Measurements from ENCODE around the gene SFXN3.

The SFXN3 gene

GRCh38 chr10:101061624-101062231 lies 30.7 kb downstream of the SFXN3 start, which contains the start of gene KAZALD1:
Gene KAZALD1 (plus strand): TSS chr10:101061989. CDS start chr10:101062593, 604 bp downstream.
- peak within 1 kb of the TSS; percentile 78 for H3K9ac ChIP-seq (ENCODE audit: low read depth, low read length)
- peak within 1 kb of the TSS; percentile 92 for H3K27ac ChIP-seq (ENCODE audit: low read depth, low read length)
- no peaks in the 10 kb centered on the region for H3K9me3 ChIP-seq (ENCODE audit: control insufficient read depth, insufficient read depth, low read length)
- H3K4me1 ChIP-seq (ENCODE audit: control insufficient read depth, insufficient read depth, low read length) = peaks cover 31% of the 10 kb centered on the region
- 0 out of 2 replicates have a peak, but pooled peaks cover 4% of the 10 kb centered on the region for H3K36me3 ChIP-seq (ENCODE audit: control insufficient read depth, insufficient read depth, low read length)
- H3K27me3 ChIP-seq (ENCODE audit: control insufficient read depth, insufficient read depth, low read length) = peaks cover 57% of the 10 kb centered on the region
- peak within 1 kb of the TSS; percentile 96 for H3K4me3 ChIP-seq (ENCODE audit: low read depth, low read length)

GRCh38 chr10:101062232-101063049 lies 31.4 kb downstream of the SFXN3 start:
- Histone ChIP-seq H3K27me3 (ENCODE audit: control insufficient read depth, insufficient read depth, low read length) (peaks cover 64% of the 10 kb centered on the region), H3K27ac (ENCODE audit: low read depth, low read length) (no peak overlapping the region), H3K36me3 (ENCODE audit: control insufficient read depth, insufficient read depth, low read length) (no peaks in the 10 kb centered on the region), H3K9me3 (ENCODE audit: control insufficient read depth, insufficient read depth, low read length) (no peaks in the 10 kb centered on the region), H3K4me3 (ENCODE audit: low read depth, low read length) (peak overlapping the region; percentile 96), H3K9ac (ENCODE audit: low read depth, low read length) (no peak overlapping the region), H3K4me1 (ENCODE audit: control insufficient read depth, insufficient read depth, low read length) (peaks cover 31% of the 10 kb centered on the region)

DNA sequence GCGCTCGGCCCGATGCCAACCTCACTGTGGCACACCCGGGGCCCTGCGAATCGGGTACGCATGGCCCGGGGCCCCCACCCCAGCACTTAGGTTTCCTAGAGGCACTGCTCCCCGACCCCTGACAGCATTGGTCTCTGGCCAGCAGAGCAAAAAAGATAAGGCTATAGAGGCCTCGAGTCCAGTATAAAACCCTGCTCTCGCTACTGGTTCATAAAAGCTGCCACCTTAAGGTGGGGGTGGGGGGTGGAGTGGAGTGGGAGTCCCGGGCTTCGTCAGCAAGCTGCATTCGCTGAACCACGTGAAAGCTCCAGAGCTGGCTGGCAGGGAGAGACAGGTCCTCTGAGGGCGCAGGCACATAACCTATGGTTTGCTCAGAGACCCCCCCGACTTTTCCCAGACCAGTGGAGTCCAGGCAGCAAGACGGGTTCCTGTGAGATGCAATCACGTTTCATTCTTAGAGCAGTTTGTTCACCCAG lies 32.1 kb downstream of the SFXN3 start:
- Histone ChIP-seq H3K9ac (ENCODE audit: low read depth, low read length) (no peak overlapping the region), H3K27me3 (ENCODE audit: control insufficient read depth, insufficient read depth, low read length) (peaks cover 67% of the 10 kb centered on the region), H3K4me1 (ENCODE audit: control insufficient read depth, insufficient read depth, low read length) (peaks cover 31% of the 10 kb centered on the region), H3K9me3 (ENCODE audit: control insufficient read depth, insufficient read depth, low read length) (no peaks in the 10 kb centered on the region), H3K27ac (ENCODE audit: low read depth, low read length) (no peak overlapping the region), H3K36me3 (ENCODE audit: control insufficient read depth, insufficient read depth, low read length) (no peaks in the 10 kb centered on the region), H3K4me3 (ENCODE audit: low read depth, low read length) (peak overlapping the region; percentile 96; the same call in 1 of the 2 replicates)

DNA sequence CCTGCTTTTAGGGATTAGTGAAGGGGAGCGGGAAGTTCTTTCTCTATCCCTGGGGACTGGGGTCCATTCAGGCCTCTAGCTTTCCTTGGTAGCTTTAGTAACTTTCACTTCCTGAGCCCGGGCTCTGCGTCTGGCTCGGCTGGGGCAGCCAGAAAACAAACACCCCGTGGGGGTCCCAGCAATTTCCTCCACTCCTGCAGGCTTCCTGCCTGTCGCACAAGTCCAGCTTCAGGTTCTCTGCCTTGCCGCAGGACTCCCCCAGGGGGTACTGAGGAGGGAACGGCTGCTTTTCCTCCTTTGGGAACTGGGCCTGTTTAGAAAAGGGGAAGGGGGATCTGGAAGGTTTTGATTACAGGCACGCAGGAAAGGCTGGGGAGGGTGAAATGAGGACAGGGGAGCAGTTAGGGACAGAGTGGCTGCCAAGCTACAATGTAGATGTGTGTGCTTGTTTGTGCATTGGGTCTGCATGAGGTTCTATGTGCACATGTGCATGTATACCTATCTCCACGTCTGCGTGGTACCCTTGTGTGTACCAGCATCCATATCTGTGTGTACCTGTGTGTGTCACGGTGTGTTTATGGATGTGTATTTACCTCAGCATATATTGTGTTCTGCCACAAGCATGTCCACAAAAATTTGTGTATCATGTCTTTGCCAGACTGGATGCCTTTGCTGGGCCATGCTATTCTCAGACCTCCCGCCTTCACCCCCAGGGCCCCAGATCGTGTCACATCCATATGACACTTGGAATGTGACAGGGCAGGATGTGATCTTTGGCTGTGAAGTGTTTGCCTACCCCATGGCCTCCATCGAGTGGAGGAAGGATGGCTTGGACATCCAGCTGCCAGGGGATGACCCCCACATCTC lies 32.7 kb downstream of the SFXN3 start:
- Histone ChIP-seq H3K27ac (ENCODE audit: low read depth, low read length) (no peak overlapping the region), H3K9me3 (ENCODE audit: control insufficient read depth, insufficient read depth, low read length) (no peaks in the 10 kb centered on the region), H3K36me3 (ENCODE audit: control insufficient read depth, insufficient read depth, low read length) (no peaks in the 10 kb centered on the region), H3K27me3 (ENCODE audit: control insufficient read depth, insufficient read depth, low read length) (peaks cover 67% of the 10 kb centered on the region), H3K4me3 (ENCODE audit: low read depth, low read length) (no peak overlapping the region), H3K9ac (ENCODE audit: low read depth, low read length) (no peak overlapping the region), H3K4me1 (ENCODE audit: control insufficient read depth, insufficient read depth, low read length) (peaks cover 31% of the 10 kb centered on the region)

- H3K9ac ChIP-seq (ENCODE audit: low read depth, low read length) = no peak overlapping the region
- no peak overlapping the region for H3K27ac ChIP-seq (ENCODE audit: low read depth, low read length)
- H3K27me3 ChIP-seq (ENCODE audit: control insufficient read depth, insufficient read depth, low read length) = peaks cover 71% of the 10 kb centered on the region
- H3K9me3 ChIP-seq (ENCODE audit: control insufficient read depth, insufficient read depth, low read length) = no peaks in the 10 kb centered on the region
- H3K4me1 ChIP-seq (ENCODE audit: control insufficient read depth, insufficient read depth, low read length) = peaks cover 29% of the 10 kb centered on the region
- no peaks in the 10 kb centered on the region for H3K36me3 ChIP-seq (ENCODE audit: control insufficient read depth, insufficient read depth, low read length)
- H3K4me3 ChIP-seq (ENCODE audit: low read depth, low read length) = no peak overlapping the region
These were observed 33.5 kb downstream of the SFXN3 start for GRCh38 chr10:101064415-101065030.

GRCh38 chr10:101065481-101066145 lies 34.6 kb downstream of the SFXN3 start:
- Histone ChIP-seq H3K27me3 (ENCODE audit: control insufficient read depth, insufficient read depth, low read length) (peaks cover 78% of the 10 kb centered on the region), H3K9me3 (ENCODE audit: control insufficient read depth, insufficient read depth, low read length) (no peaks in the 10 kb centered on the region), H3K36me3 (ENCODE audit: control insufficient read depth, insufficient read depth, low read length) (no peaks in the 10 kb centered on the region), H3K4me1 (ENCODE audit: control insufficient read depth, insufficient read depth, low read length) (peaks cover 25% of the 10 kb centered on the region), H3K9ac (ENCODE audit: low read depth, low read length) (no peak overlapping the region), H3K4me3 (ENCODE audit: low read depth, low read length) (peak overlapping the region; percentile 66; the same call in 1 of the 2 replicates), H3K27ac (ENCODE audit: low read depth, low read length) (no peak overlapping the region)

DNA sequence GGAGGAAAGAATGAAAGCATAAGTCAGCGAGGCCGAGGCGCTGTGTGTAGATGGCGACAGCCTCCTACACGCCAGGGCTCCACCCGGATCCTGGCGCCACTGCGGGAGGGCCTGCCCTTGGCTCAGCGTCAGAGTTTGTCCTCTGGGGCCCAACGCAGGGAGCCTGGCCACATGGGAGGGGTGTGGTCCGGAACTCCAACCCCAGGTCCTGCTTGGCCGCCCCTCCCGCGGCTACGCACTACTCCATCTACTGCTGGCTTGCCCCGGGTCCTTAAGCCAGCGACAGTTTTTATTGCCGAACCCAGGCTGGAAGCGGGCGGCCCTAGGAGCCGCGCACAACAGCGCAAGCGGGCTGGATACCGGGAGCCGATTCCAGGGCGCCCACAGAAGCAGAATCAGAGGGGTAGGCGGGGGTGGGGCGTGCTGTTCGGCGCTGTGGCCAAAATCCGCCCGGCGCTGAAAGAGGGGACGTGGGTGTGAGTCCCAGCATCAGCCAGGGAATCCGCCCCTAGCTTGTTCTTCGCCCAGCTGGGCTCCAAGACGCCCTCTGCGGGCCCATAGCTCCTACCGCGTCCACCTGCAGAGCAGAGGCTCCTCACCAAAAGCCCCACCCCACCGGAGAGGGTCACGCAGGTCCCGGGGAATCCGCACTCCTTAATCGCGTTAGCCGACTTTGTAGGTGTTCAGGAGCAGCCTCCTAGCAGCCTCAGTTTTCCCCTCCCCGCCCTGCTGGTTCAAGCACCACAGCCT lies 35.3 kb downstream of the SFXN3 start:
- Histone ChIP-seq H3K27me3 (ENCODE audit: control insufficient read depth, insufficient read depth, low read length) (peaks cover 80% of the 10 kb centered on the region), H3K9me3 (ENCODE audit: control insufficient read depth, insufficient read depth, low read length) (no peaks in the 10 kb centered on the region), H3K9ac (ENCODE audit: low read depth, low read length) (no peak overlapping the region), H3K36me3 (ENCODE audit: control insufficient read depth, insufficient read depth, low read length) (no peaks in the 10 kb centered on the region), H3K27ac (ENCODE audit: low read depth, low read length) (no peak overlapping the region), H3K4me1 (ENCODE audit: control insufficient read depth, insufficient read depth, low read length) (peaks cover 25% of the 10 kb centered on the region), H3K4me3 (ENCODE audit: low read depth, low read length) (peak overlapping the region; percentile 66)

- peaks cover 80% of the 10 kb centered on the region for H3K27me3 ChIP-seq (ENCODE audit: control insufficient read depth, insufficient read depth, low read length)
- H3K4me1 ChIP-seq (ENCODE audit: control insufficient read depth, insufficient read depth, low read length) = peaks cover 20% of the 10 kb centered on the region
- H3K27ac ChIP-seq (ENCODE audit: low read depth, low read length) = no peak overlapping the region
- H3K9me3 ChIP-seq (ENCODE audit: control insufficient read depth, insufficient read depth, low read length) = no peaks in the 10 kb centered on the region
- no peak overlapping the region for H3K9ac ChIP-seq (ENCODE audit: low read depth, low read length)
- no peaks in the 10 kb centered on the region for H3K36me3 ChIP-seq (ENCODE audit: control insufficient read depth, insufficient read depth, low read length)
- peak overlapping the region; percentile 66 for H3K4me3 ChIP-seq (ENCODE audit: low read depth, low read length)
These were observed 35.9 kb downstream of the SFXN3 start for GRCh38 chr10:101066896-101067355.

- Histone ChIP-seq H3K36me3 (ENCODE audit: control insufficient read depth, insufficient read depth, low read length) (no peaks in the 10 kb centered on the region), H3K9ac (ENCODE audit: low read depth, low read length) (no peak overlapping the region), H3K9me3 (ENCODE audit: control insufficient read depth, insufficient read depth, low read length) (no peaks in the 10 kb centered on the region), H3K27ac (ENCODE audit: low read depth, low read length) (no peak overlapping the region), H3K4me3 (ENCODE audit: low read depth, low read length) (peak overlapping the region; percentile 66), H3K4me1 (ENCODE audit: control insufficient read depth, insufficient read depth, low read length) (peaks cover 18% of the 10 kb centered on the region), H3K27me3 (ENCODE audit: control insufficient read depth, insufficient read depth, low read length) (peaks cover 80% of the 10 kb centered on the region)
These were observed 36.5 kb downstream of the SFXN3 start for GRCh38 chr10:101067356-101068083.

Measured in HUES48 (cell line).